GM06990 (cell line): ENCODE measurements around the gene ABRACL.

Experiments
- DNase-seq: peaks from one replicate; pipeline ENCODE4 v3.0.0-alpha.2; 2011; ENCODE audit not compliant: insufficient read length; ENCODE audit errors: extremely low read depth
- H3K27me3 ChIP-seq: replicated peaks from 2 replicates; pipeline ENCODE4 v1.6.0; 2011; ENCODE audit warnings: low read length; ENCODE audit not compliant: control insufficient read depth, insufficient read depth
- H3K36me3 ChIP-seq: 2 replicates; pipeline ENCODE4 v1.5.1; 2011; ENCODE audit warnings: low read length; ENCODE audit not compliant: control insufficient read depth, insufficient read depth
- H3K4me3 ChIP-seq: replicated peaks from 2 replicates; pipeline ENCODE4 v1.5.1; 2011; ENCODE audit warnings: low read depth, mild to moderate bottlenecking, control low read depth, low read length
- TF ChIP-seq, protein P1 (sequence below): IDR thresholded peaks from 2 replicates; pipeline ENCODE4 v1.5.1; 2011; ENCODE audit warnings: low read length, control low read depth, mild to moderate bottlenecking, inconsistent platforms; ENCODE audit not compliant: insufficient read depth, poor library complexity, severe bottlenecking

Gene ABRACL

DNA sequence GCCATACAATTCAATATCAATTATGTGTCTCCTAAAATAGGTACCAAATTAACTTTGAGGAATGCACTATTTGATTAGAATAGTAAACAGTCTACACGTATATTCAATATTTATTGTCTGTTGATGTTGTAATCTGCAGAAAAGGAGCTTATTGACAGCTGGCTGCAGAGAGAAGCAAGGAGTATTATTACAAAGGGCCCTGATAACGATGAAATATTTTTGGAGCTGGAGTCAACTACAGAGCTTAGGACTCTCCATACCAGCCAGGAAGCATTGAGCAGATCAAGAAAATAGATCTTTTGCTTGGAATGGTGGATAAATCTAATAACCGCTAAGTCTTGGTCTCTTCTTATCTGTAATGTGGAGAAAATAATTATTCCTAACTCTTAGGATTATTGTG, 25.5 kb downstream of the ABRACL start:
- no peaks in the 10 kb centered on the region for H3K36me3 ChIP-seq
- H3K4me3 ChIP-seq = no peak overlapping the region
- TF ChIP-seq, protein P1, sequence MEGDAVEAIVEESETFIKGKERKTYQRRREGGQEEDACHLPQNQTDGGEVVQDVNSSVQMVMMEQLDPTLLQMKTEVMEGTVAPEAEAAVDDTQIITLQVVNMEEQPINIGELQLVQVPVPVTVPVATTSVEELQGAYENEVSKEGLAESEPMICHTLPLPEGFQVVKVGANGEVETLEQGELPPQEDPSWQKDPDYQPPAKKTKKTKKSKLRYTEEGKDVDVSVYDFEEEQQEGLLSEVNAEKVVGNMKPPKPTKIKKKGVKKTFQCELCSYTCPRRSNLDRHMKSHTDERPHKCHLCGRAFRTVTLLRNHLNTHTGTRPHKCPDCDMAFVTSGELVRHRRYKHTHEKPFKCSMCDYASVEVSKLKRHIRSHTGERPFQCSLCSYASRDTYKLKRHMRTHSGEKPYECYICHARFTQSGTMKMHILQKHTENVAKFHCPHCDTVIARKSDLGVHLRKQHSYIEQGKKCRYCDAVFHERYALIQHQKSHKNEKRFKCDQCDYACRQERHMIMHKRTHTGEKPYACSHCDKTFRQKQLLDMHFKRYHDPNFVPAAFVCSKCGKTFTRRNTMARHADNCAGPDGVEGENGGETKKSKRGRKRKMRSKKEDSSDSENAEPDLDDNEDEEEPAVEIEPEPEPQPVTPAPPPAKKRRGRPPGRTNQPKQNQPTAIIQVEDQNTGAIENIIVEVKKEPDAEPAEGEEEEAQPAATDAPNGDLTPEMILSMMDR = no peak
- H3K27me3 ChIP-seq = no peaks in the 10 kb centered on the region
- DNase-seq = no peak

DNA sequence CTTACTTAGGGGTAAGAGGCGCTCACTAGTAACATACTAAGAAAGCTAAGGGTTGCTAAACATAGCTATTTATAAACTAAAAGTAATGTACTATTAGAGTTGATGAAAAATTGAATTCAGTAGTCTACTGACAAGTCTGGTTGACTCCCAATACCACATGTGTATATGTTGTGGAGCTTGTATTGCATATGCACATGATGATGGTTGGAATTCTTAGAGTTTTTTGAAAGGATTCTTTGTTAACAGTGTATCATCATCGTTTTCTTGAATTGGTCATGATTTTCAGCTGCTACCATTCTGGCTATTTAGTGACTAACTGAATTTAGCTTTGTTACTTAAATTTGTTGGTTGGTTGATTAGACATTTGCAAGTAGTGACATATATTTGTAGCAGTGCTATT, 27.2 kb downstream of the ABRACL start:
- Histone ChIP-seq H3K36me3 (no peaks in the 10 kb centered on the region), H3K27me3 (no peaks in the 10 kb centered on the region), H3K4me3 (no peak overlapping the region)
- TF ChIP-seq, protein P1 = no peak
- DNase-seq = no peak

DNA sequence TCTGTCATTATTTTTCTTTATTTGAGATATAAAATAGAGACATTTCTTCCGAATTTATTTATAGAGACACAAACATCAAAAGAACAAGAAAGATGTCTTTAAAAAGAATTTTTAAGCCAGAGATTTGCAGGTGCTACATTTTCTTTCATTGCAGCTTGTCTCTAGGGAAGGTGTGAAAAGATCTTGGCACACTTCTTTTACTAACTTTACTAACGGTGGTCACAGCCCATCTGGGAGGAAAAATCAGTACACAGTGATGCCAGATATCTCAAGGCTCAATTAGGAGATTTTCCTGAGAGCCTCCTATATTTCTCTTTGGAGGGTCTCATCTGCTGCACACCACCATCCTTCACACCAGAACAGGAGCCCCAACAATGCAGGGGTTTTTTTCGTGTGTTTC, 29.5 kb downstream of the ABRACL start:
- H3K4me3 ChIP-seq = no peak overlapping the region
- no peaks in the 10 kb centered on the region for H3K27me3 ChIP-seq
- DNase-seq = no peak
- TF ChIP-seq, protein P1 = no peak
- no peaks in the 10 kb centered on the region for H3K36me3 ChIP-seq

GRCh38 chr6:139060332-139060731, 31.8 kb downstream of the ABRACL start:
- DNase-seq = no peak
- H3K4me3 ChIP-seq = no peak overlapping the region

DNA sequence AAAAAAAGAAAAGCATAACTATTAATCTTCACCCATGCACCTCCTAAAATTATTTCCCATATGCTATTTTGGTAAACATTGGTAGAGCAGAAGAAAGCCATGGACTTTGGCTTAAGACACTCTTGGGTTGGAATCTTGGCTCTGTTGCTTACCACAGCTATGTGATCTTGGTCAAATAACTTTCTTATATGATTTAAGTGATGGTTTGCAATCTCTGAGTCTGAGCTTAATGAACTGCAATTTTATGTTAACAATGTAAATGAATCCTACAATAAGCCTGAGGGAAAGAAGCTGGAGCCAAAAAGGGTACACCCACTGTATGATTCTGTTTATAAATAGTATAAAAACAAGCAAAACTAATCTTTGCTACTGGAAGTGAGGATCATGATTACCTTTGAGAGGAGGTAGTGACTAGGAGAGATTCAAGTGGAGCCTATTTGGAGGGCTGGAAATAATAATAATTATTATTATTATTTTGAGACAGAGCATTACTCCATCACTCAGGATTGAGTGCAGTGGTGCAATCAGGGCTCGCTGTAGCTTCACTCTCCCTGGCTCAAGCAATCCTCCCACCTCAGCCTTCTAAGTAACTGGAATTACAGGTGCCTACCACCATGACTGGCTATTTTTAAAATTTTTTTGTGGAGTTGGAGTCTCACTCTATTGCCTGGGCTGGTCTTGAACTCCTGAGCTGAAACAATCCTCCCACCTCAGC, 34.5 kb downstream of the ABRACL start:
- DNase-seq = no peak
- TF ChIP-seq, protein P1 = no peak
- H3K4me3 ChIP-seq = no peak overlapping the region
- no peaks in the 10 kb centered on the region for H3K27me3 ChIP-seq
- no peaks in the 10 kb centered on the region for H3K36me3 ChIP-seq

More at GRCh38 chr6:139060332-139060731, 31.8 kb downstream of the ABRACL start:
- TF ChIP-seq, protein P1 = no peak
- no peaks in the 10 kb centered on the region for H3K27me3 ChIP-seq
- no peaks in the 10 kb centered on the region for H3K36me3 ChIP-seq
